GM12892 (cell line): ENCODE data around the gene SLC49A4.

Experiments
- POLR2A ChIP-seq: IDR thresholded peaks from 2 replicates; pipeline ENCODE4 v1.6.1; 2011; ENCODE audit warnings: low read depth, low read length, control low read depth
- POLR2AphosphoS5 ChIP-seq: IDR thresholded peaks from 2 replicates; pipeline ENCODE4 v1.6.1; 2011; ENCODE audit warnings: low read depth, low read length, control low read depth

- TF ChIP-seq POLR2AphosphoS5 (no peak), POLR2A (no peak)
Observed at GRCh38 chr3:122857019-122857418, 62.1 kb downstream of the SLC49A4 start.
